GM18909 (cell line): ENCODE data around the gene REC114.
"Not testable (repeated sequence)": the region's sequence is repeated elsewhere in the genome, so short reads cannot be mapped to it uniquely, and the experiment has no call there.

Source experiments
- ATAC-seq: cut with Tn5 transposase; IDR thresholded peaks from one replicate; pipeline ENCODE4 v1.9.1; 2021; ENCODE audit warnings: mild to moderate bottlenecking; ENCODE audit not compliant: unreplicated experiment, poor library complexity

Gene REC114

DNA sequence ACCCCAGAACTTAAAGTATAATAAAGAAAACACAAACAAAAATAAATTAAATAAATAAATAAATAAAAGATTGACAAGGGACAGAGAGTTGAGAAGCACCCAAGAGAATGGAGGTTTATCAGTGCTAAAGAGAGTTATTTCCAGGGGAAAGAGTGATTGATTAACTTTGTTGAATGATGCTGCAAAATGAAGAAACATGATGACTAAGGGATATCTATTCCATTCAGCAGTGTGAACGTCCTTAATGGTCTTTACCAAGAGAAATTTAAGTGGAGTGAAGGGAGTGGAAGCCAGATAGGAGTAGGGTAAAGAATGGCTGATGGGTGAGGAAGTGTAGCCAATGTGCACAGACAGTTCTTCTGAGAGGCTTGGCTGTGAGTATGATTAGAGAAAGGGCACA is 11.1 kb downstream of the REC114 start:
- ATAC-seq = no peak

DNA sequence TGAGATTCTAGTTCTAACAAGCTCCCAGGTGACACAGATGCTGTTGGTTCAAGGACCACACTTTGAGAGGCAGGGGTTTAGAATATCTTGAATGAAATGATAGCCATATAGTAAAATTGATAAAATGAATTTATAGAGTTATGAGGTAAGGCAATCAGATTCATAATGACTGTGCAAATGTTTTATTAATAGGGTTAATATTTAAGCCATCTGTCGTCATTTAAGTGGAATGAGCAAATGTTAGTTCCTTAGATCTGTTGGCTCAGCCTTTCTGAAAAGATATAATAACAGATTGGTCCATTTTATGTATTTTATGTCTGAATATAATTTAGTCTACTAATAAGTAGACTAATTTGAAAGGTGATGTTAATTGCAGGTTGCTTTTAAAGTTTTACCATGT is 12.9 kb downstream of the REC114 start:
- ATAC-seq = no peak

DNA sequence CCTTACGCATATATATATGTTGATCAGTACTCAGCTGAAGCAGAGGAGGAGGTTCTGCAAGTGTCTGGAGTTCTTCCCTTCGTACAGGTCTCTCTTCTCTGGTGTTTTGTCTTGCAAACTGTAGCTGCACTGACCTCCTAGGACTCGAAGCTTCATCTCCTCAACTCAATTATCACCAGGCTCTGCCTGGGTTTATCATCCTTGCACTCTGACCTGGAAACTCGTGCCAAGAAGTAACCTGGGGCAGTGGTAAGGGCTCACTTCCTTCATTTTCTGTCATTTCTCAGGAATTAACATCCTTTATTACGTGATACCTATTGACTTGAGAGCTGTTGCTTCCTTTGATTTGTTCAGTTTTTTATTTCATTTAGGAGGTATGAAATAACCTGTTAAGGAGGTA is 14.4 kb downstream of the REC114 start:
- no peak for ATAC-seq

DNA sequence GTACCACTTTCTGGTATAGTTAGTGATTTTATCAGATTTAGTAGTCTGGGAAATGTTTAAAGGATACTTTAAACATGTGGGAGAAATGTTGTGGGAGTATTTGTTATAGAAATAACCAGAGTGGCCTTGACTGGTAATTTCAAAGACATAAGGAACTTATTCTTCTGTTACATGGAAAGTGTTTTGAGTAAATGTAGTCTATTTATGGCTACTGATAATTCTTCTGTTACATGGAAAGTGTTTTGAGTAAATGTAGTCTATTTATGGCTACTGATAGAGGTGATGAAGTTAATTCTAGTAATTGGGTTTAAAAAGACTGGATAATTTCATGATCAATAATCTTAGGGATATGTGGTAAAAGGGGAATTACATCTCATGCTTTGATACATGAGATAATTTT is 17.7 kb downstream of the REC114 start:
- ATAC-seq = no peak

DNA sequence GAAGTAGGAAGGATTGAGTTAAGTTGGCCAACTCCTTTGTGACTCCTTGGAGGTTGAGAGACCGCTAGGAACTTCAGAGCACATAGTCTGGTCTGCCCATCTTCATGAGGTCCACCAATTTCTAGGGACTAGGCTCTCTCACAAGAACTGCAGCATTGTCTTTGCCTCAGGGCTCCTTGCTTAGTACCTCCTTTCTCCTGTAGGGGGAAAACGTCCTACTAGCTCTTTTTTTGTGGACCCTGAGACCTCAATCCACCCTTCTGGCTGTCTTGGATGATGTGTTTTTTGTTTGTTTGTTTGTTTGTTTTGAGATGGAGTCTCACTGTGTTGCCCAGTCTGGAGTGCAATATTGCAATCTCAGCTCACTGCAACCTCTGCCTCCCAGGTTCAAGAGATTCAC is 21.6 kb downstream of the REC114 start:
- ATAC-seq = no peak

DNA sequence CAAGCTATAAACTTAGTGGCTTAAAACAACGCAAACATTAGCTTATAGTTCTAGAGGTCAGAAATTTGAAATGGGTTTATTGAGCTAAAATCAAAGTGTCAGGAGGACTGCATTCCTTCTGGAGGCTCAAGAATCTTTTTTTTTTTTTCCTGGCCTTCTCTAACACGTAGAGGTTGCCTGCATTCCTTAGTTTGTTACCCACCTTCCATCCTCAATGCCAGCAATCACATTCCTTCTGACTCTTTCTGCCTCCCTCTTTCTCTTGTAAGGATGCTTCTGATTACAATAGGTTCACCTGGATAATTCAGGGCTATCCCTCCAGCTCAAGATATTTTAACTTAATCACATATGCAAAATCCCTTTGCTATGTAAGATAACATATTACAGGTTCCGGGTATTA is 24.8 kb downstream of the REC114 start:
- ATAC-seq = no peak

DNA sequence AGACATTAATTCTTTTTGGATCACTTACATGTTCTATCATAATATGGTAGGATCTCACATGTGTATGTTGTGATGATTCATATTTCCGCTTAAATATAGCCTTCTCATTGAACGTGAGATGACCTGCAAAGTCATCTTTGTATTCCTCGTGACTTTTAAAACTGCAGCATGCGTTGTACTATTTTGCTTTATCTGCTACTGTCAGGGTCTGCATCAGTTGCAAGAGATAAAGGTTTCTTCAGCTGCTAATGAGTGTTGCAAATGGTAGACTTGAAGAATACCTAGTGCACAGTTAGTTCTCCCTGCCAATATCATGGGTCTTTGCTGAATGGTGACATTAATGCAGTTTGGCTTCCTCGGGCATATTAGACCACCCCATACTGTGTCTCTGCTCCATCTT is 31.8 kb downstream of the REC114 start:
- ATAC-seq = no peak

DNA sequence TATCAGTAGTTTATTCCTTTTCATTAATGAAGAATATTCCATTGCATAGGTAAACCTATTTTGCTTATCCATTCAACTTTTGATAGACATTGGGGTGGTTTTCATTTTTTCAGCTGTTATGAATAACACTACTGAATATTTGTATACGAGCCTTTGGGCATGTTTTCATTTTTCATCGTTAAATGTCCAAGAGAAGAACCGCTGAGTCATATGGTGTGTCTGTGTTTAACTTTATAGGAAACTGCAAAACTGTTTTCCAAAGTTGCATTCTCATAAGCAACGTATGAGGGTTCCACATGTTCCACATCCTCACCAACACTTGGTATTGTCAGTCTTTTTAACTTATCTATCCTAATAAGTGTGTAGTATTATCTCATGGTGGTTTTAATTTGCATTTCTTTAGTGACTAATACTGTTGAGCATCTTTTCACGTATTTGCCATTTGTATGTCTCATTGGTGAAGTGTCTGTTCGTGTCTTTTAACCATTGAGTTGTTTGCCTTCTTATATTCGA is 33.8 kb downstream of the REC114 start:
- no peak for ATAC-seq

DNA sequence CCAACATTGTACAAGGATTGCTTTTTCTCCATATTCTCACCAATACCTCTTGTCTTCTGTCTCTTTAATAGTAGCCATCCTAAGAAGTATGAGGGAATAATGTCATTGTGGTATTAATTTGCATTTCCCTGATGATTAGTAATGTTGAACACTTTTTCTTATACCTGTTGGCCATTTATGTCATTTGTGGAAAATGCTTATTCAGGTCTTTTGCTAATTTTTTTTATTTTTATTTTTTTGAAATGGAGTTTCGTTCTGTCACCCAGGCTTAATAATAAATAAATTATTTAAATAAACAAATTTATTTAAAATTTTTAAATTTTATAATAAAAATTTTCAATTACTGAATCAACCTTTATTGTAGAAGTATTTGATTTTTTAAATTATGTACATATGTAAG is 37.1 kb downstream of the REC114 start:
- no peak for ATAC-seq

DNA sequence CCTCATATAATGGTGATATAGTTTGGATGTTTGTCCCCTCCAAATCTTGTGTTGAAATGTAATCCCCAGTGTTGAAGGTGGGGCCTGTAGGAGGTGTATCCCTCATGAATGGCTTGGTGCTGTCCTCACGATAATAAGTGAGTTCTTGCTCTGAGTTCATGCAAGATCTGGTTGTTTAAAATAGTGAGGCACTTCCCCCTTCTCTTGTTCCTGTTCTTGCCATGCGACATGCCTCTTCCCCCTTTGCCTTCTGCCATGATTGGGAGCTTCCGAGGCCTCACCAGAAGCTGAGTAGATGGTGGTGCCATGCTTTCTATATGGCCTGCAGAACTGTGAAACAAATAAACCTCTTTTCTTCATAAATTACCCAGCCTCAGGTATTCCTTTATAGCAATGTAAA is 39.2 kb downstream of the REC114 start:
- no peak for ATAC-seq

DNA sequence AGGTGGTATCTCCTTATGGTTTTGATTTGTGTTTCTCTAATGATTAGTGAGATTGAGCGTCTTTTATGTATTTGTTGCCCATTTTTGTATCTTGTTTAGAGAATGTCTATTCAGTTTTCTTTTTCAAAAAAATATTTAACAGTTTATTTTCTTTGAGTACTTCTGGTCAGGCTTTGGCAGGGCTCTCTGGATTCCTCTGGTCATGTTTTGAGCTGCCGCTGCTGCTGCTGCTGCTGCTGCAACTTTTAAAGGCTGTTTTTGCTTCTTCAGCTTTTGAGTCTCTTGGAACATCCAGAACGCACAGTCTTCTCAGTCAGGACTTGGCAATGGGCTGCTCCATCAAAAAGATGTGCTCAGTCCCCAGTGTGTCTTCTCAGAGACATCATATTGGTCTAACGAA is 40.1 kb downstream of the REC114 start:
- ATAC-seq = no peak

DNA sequence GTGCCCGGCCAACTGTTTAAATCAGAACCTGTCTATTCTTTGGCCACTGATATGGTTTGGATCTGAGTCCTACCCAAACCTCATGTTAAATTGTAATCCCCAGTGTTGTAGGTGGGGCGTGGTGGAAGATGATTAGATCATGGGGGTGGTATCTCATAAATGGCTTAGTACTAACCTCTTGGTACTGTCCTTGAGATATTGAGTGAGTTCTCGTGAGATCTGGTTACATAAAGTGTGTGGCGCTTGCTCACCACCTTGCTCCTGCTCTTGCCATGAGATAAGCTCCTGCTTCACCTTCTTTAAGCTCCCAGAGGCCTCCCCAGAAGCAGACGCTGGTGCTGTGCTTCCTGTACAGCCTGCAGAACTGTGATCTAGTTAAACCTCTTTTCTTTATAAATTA is 42.4 kb downstream of the REC114 start:
- ATAC-seq = no peak

DNA sequence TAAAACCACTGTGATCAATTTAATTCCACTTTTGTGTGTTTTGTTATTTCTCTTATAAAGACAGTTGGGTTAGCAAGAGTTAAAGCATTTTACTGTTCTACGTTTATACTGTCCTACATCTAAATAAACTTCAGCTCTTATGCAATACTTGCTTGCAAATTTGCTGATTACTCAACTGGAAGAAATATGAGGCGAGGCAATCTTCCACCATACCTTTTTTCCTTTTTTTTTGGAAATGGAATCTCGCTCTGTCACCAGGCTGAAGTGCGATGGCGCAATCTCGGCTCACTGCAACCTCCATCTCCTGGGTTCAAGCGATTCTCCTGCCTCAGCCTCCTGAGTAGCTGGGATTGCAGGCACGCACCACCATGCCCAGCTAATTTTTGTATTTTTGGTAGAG is 42.9 kb downstream of the REC114 start:
- ATAC-seq = not testable (repeated sequence)

DNA sequence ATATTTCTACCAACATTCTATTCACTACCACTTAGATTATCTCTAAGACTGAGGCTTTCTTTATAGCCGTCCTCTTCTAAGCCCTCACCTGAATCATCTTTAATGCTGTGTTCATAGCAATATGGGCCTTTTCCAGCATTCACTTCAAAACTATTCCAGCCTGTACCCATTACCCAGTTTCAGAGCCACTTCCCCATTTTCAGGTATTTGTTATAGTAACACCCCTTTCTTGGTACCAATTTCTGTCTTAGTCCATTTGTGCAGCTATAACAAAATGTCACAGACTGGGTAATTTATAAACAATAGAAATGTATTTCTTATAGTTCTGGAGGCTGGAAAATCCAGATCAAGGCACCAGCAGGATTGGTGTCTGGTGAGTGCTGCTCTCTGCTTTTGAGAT is 45.7 kb downstream of the REC114 start:
- ATAC-seq = no peak

DNA sequence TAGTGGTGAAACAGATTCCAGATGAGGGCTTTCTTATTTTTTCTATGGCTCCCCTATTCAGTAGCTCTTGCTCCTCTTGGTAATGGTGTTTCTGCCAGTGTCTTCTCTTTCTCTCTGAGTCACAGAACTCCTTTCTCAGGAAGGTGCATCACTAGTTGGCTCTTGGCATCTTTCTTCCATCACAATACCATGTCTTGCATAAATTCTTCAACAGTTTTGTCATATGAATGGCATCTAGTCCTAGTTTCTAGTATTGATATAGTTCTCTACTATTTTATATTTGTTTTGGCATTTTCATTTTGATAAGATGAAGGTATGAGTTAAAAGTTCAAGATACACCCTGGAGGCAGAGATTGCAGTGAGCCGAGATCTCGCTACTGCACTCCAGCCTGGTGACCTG is 51.0 kb downstream of the REC114 start:
- no peak for ATAC-seq

DNA sequence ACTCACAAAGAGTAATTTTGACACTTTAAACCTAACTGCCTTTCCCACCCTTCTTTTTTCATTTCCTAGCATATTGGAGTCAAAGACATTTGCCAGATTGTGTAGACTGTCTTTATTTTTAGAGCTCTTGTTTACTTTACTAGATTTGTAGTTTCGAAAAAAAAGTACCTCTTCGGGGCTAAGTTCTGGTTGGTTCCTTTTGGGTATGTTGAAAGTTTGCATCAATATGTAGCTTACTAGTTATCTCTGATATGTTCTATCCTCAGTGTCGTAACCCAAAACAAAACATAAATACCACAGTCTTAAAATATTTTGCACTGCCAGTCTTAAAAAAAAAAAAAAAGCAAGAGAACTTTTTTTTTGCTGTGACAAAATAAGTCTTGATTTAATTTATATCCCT is 52.2 kb downstream of the REC114 start:
- no peak for ATAC-seq

DNA sequence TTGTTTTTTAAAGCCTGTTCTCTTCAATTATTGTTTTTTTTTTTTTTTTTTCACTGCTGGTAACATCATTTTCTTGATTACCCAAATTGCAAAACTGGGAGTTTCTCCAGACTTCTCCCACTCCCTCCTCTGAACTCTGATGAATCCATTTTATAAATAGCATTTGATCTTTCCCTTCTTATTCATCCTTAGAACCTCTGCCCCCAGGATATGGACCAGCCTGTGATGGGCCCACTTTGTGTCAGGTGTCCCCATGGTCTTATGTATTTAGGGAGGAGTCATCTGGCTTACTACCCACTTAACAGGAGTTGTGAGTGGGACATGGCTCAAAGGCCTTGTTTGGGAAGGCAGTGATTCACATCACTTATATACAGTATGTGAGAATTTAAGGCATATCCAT is 57.7 kb downstream of the REC114 start:
- ATAC-seq = no peak

DNA sequence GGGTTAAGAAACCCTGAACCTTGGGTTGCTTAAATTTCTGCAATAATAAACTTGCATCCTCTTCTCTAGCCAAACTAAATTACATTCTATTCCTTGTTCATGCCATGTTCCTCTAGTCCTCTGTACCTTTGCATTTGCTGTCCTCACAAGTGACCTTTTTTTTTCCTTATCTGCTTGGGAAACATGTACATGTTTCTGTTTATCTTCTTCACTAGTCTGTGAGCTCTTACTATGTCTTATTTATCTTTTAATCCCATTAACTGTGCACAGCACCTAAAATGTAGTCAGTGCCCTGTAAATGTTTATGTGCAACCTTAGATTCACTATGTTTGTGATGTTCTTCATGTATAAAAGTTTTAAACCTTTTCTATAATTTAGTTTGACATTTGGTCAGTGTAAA is 61.9 kb downstream of the REC114 start:
- no peak for ATAC-seq

DNA sequence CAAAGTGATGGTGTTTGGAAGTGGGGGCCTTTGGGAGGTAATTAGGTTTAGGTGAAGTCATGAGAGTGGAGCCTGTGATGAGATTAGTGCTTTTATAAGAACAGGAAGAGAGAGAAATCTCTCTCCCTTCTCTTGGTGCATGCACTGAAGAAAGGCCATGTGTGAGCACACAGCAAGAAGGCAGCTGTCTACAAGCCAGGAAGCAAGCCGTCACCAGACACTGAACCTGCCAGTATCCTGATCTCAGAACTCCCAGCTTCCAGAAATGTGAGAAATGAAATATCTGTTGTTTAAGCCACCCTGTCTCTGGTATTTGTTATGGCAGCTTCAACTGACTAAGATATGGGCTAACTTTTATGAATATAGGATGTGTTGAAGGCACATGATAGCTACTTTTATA is 72.6 kb downstream of the REC114 start:
- no peak for ATAC-seq

DNA sequence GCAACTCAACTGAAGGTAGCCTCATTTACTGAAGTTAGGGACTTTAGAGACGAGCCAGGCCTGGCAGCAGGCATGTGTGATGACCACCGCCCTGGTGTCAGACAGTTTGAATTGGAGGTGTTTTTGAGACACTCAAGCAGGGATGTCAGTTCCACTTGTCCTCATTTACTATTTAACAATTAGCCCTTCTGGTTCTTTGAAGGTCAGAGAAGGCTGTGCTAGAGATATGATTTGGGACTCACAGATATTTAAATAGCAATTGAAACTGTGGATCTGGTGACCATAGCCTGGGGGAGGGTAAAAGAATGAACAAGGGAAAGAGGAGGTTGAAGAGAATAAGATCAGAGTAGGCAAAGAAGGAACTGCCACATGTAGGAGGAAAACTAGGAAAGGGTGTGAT is 74.6 kb downstream of the REC114 start:
- no peak for ATAC-seq

DNA sequence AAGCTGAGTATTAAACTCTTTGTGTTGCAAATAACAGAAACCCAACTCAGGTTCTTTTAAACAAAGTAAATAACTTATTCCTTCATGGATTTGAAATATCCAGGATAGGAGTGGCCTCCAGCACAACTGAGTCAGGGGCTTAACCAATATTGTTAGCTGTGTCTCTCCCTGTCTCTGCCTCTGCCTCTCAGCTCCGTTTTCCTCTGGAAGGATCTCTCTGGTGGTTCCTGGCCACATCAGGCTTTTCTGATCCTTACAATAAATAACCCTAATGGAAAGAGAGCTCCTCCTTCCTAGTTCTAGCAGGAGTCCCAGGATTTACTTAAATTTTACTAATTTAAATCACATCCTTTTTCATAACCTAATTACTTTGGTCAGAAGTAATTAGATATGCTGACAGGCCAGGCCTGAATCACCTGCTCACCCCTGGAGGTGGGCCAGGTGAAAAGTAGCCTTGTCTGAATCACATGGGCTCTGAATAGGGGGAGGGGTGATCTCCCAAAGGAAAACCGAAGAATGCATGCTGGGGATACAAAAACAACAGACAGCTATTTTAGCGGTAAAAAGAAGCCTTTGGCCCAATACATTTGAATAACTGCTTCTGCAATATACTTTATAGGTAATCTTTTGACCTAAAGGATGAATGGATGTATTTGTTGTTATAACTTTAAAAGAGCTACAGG is 75.4 kb downstream of the REC114 start:
- no peak for ATAC-seq

DNA sequence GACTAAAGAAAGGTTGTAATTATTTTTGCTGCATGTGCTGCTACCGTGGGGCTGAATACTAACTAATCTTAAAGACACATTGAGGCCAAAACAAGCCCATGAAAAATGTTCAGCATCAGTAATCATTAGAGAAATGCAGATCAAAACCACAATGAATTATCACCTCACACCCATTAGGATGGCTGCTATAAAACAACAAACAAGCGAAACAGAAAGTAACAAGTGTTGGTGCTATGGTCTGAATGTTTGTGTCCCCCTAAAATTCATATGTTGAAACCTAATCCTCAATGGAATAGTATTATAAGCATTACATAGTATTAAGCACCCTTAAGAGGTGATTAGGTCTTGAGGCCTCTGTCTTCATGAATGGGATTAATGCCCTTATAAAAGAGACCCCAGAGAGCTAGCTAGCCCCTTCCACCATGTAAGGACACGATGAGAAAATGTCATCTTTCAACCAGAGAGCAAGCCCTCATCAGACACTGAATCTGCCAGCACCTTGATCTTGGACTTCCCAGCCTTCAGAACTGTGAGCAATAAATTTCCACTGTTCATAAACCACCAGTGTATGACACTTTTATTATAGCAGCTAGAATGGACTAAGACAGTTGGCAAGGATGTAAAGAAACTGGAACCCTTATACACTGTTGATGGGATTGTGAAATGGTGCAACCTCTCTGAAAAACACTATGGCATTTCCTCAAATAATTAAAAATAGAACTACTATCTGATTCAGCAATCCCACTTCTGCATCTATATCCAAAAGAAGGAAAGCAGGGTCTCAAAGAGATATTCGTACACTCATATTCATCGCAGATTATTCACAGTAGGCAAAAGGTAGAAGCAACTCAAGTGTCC is 76.1 kb downstream of the REC114 start:
- ATAC-seq = no peak
